Stimulated activated CD4-positive, alpha-beta T cell treated with anti-CD3 and anti-CD28 coated beads, Interleukin-4, amount 100 ng/mL, for 4 hours (primary cell): Measurements from ENCODE around the gene TRABD2B.

Source experiments
- DNase-seq, 2 experiments: peaks; one replicate each; pipeline ENCODE4 v3.0.0-alpha.2; 2020

The TRABD2B gene

DNA sequence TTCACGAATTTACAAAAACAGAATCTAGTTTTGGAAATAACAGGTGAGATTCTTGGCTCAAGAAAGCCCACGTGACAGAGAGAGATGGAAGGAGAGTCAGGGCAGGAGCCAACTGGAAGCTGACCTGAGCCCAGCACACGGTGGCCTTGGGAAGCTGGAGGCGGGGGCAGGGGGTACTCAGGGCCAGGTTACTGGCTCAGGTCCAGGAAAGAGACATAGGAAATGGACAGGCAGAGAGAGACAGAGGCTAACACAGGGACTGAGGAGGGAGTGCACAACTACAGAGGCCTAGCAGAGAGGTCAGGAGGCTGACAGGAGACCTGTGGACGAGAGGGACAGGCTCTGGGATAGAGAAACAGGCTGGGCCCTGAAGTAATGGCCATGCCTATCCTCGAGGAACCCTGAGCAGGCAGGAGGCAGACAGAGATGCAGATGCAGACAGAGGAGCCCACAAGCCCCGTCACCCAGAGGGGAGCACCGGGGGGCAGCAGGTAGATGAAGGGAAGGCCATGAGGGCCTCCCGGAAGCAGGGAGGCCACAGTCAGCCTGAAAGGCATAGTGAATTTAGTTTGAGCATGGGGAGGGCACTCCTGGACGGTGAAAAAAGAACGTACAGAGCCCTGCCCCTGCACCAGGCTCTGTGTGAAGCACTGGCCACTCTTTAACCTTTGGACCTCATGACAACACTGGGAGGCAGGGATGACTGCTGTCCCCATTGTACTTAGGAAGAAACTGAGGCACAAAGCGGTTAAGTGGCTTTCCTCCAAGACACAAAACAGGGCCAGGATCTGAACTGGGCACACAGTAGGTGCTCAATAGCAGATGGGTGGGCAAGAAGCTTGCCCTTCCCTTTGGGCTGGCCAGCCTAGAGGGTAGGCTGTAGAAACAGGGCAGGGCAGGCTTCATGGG lies 230.1 kb downstream of the TRABD2B start:
- no peak for DNase-seq

DNA sequence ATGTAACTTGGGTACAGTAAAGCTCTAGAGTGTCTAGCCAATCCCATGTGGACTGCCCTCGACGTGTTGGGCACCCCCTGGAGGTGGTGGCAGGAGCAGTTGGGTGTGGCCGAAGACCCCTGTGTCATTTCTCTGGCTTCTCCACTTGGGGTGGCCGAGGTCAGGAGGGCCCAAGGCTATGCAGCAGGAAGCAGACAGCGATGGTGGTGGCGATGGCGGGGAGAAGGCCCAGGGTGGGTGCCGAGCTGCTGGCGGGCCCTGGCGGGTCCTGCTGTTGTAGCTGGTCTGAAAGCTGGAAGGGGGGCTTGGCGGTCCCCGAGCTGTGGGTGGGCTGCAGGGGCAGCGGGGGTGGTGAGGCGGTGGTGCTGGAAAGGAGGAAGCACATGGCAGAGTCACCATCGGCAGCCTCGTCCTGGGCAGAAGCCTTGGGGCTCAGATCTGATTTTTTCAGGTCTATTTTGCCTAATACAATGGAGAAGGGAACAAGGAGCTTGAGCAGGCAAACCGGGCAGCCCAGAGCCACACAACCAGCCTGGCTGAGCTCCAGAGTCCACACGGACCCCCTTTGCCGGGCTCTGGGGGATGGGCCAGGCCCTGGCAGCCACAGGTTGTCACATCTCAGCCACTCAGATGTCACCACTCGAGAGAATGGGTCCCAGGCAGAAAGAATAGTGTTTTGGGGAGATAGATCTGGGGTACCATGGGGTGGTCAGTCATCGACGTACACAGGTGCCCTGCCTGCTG lies 231.3 kb downstream of the TRABD2B start:
- DNase-seq, result no peak

DNA sequence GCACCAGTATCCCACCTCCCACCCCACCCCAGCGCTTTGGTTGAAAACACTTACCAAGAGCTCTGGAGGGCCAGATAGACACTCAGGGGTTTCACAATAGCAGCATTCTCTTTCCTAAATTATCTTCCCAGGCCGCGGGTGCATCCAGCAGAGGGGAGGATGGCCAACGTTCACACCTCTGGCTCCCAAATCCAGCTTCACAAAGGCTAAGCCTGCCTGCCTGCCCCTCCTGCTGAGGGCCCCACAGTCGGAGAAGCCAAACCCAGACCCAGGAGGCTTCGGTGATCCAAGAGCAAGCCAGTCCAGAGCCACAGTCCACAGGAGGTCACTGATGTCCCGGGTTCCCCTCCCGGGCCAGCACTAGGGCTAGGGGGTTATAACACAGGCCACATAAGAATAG lies 231.9 kb downstream of the TRABD2B start:
- DNase-seq, result no peak

DNA sequence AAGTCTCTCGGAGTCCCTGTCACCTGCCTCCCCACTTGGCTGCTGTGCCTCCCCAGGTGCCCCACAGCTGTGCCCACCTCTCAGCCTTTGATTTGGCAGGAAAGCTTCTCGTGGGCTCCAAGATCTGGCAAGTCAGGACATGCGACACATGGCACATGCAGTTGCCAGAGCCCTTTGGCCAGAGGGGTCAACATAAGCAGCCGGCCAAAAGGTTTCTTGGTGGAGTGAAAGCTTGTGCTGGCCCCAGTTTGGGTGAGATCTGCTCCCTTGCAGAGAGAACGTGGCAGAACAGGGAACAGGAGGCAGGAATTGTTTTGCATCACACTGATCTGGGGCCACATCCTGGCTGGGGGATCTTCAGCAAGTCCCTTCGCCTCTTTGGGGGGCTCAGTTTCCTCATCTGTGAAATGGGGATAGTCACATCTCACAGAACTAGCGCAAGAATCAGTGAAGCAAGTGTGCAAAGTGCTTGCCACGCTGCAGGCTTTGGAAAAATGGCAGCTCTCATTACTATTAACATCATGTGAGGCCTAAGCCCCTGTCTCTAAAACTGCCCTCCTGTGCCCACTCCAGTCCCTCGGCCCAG lies 232.6 kb downstream of the TRABD2B start:
- no peak for DNase-seq

- no peak for DNase-seq
Measured at GRCh38 chr1:47763591-47764171, 233.5 kb downstream of the TRABD2B start.

DNA sequence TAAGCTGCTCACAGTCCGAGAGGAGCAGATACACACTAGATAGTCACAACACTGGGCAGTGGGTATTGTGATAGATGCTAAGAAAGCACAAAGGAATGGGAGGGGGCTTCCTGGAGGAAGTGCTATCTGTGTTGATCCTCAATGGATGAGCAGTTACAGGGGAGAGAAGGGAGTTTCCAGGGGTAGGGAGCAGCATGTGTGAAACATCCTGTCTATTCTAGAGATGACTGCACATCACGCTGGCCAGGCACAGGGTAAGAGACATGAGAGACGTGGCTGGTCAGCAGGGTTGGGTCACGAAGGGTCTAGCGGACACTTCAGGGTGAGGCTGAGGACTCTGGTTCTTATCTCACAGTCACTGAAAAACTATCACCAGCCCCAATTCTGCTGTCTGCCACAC lies 235.2 kb downstream of the TRABD2B start:
- DNase-seq, result no peak

DNA sequence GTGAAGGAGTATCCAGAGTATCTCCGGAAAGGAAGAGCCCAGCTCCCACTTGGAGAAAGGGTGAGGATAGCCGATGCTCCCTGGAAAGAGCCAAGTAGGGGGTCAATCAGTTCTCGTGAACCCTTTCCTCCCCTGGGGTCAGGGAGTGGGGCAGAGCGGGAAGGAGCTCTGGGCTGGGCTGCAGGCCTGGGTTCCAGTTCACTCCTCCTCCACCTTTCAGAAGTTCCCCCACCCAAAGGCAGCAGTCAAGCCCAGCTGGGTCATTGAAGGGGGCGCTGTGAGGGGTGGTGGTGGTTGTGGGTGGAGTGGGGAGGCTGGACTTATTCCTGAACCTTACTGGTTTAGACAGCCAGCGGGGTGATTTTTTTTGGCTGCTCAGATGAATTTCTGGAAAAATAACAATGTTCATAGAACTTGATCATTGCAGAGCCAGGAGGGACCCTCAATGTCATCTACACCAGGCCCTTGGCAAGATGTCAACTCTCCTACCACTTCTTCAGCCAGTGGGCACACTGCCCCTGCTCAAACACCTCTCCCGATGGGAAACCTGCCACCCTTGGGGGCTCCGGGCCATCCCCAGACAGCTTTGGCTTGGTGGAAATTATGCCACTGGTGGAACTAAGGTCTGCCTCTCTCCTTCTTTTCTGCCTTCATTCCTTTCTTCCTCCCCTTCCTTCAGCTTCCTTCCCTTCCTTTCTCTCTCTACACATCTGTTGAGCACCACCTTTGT lies 235.8 kb downstream of the TRABD2B start:
- no peak for DNase-seq

DNA sequence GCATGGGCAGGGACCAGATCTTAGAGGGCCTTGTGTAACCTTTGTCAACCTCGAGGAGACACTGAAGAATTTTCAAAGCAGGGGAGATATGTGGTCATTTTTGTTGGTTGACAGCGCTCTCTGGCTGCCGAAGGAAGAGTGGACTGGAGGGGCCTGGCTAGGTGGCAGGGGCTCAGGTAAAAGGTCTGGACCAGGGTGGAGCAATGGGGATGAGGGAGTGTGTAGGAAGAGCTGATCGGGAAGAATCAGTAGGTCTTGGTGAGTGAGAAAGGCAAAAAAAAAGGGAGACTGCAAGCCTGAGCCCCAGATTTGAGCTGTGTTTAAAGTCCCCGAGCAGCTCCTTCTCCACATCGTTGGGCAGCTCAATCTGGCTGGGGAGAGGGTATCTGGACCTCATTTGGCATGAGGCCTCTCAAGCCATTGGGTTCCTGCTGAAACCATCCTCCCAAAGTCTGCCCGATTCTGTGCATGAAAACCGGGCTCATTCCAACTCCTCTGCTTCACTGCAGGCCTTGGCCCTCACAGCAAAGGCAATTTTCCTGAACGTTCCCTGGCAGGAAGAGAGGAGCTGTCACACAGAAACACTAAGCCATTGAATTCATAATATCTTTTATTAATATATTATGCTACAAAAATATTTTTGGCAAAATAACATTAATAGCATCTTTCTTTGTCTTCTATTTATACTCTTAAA lies 237.1 kb downstream of the TRABD2B start:
- no peak for DNase-seq

DNA sequence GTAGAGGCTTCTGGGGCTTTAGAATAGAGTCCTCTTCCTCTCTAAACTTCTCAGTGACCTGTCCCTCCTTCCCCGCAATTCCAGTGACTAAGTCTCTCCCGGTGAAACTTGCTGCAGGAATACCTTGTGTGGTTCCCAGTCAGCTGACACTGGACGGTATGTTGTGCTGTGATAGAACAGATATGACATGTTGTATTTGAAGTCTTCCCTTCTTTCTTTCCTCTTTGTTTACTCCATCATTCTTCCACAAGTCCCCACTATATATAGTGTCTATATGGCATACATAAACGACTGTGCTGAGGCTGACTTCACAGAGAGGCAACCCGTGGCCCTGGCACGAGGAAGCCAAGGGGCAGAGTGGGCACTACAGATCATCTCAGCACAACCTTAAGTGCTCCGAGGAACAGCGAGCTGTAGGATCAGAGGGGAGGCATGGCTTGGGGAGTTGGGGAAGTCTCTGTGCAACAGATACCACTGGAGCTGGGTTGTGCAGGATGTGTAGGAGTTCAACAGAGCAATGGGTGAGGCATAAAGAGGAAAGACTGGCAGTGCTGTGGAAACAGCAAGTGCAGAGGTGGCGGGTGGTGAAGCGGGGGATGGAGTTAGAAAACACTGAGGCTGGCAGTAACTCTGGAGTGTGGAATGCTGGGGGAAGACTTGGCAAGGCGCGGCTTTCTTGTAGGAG lies 237.8 kb downstream of the TRABD2B start:
- DNase-seq, result no peak

DNA sequence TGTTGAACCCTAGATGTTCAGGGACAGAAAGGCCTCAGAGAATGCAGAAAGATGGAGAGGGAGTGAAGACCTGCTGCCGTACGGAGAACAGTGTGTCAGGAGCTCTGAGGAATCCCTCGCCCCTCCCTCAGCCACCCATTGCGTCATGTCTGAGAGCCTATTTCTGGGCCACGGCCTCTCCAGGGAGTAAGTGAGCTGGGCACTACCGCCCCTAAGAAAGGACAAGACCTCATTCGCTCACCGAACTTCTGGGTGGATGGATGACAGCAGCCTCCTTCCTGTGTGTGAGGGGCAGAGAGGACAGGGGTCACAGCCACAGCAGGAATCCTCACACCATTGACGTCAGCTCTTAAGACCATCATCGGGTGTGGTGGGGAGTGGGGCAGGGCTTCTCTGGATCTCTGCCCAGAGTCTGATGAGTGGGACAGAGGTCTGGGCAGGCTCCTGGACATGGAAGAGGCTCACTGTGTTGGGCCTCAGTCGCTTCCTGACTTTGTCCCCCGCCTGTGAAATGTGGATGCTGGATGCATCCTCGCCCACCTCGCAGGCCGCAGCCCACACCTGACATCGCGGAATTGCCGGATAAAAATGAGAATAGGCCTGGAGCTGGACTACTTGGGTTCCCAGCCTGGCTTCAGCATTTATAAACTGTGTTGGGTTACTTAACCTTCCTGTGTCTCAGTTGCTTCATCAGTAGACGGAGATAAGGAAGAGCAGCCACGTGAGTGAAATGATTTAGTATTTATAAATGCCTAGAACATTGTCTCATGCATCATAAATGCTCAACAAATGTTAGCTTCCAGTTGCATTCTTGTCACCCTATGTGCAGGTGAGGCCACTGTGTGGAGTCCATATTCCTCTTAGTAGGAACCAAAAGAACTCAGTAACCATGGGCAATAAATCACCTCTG lies 238.6 kb downstream of the TRABD2B start:
- DNase-seq, result no peak

DNA sequence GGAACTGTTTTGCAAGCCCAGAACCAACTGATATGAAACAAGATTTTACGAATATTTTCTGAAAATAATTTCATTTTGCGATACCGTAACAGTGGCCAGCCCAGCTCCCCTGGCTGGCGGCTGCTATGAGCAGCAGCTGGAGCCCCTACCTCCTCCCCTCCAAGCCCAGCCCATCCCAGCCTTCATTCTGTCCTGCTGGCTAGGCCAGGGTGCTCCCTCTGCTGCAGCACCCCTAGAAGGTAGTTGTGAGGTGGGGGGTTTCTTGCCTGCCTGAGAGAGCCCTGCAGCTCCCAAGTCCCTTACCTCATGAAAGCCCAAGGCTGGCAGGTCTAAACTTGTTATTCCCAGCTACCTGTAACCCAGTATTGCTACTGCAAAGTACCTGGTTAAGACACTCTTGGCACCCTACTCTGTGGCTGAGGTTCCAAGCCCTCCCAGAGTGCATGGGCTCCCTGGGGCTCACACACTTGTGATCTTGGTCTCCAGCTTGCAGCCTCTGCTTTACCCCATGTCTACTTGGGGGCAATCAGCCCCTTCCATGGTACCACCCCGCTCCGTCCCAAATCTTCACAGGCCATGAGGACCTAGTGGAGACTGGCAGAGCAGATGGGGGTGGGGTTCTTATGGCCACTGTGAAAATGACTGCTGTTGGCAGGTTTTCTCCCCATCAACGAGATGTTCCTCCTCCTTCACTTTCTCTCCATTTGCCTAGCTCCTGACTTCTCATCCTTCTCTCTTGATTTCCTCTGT lies 239.8 kb downstream of the TRABD2B start:
- DNase-seq, result no peak

- DNase-seq, result no peak
Measured at GRCh38 chr1:47756411-47756810, 240.8 kb downstream of the TRABD2B start.

GRCh38 chr1:47756006-47756405 lies 241.2 kb downstream of the TRABD2B start:
- DNase-seq, result no peak

DNA sequence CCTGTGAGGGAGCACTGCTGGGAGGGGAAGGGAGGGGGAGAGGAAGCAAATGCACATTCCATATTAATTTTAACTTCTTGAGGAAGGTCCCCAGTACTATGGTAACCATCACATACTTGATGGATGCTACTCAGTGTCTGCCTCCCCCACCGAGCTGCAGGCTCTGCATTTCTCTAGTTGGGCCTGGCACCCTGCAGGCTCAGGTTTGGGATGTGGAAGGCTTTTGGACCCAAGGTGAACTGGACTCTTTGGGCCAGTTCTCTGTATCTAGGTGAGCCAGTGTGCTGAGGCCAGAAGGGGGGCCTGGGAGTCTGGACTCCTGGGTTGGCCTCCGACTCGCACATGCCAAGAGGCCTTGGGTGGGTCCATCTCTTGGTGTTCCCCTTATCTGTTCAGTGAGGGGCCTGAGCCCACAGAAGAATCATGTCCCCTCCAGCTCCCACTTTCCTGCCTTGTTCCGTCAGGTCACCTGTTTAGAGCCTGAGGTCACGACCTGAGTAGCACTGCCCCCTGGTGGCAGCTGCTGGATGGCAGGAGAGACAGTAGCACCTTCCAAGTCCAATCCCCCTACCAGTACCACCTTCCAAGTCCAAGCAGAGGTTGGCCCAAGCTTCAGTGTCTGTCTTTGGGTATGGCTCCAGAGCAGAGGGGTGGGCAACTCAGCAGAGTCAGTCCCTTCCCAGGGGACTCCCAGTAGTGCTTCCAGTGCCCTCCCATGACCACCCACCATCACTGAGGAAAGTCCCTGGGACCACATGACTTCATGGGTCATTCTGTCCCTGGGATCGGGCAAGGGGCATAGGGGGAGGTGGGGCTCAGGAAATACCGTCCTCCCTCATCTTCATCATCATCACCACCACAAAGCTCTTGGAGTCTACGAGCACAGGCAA lies 241.8 kb downstream of the TRABD2B start:
- DNase-seq, result peak; percentile 16 to 49

DNA sequence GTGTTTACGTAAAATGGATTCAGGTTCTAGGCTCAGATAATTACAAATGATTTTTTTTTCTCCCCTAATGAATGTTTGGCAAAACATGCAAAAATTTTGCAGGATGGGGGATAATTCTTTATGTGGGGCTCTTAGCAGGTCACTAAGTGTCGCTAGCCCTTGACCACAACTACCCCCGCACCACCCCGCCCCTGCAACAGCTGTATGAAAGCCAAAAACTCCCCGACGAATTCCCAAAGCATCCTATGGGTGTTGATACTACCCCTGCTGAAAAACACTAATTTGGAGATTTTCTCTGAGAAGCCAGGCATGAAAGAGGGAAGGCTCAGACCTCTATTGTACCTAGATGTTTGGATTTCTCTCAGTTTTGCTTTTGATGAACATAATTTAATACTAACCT lies 243.0 kb downstream of the TRABD2B start:
- DNase-seq, result no peak

GRCh38 chr1:47753808-47754207 lies 243.4 kb downstream of the TRABD2B start:
- DNase-seq, result no peak

DNA sequence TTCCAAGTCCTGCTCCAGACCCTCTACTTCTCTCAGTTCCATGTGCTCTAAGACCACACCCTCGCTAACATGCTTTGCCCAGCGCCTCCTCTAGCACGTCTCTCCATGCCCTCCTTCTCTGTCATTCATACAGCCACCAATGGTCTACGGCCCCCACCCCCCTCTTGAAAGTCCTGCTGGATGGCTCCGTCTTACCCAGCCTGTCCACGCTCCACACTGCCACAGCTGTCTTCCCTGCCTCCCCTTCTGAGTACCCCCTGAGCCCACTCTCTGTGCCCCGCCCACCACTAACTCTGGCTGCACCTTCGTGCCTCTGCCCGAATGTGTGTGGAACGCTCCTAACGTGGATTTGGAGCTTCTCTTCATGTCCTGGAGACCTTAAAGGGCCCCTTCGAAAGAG lies 244.6 kb downstream of the TRABD2B start:
- DNase-seq, result no peak

DNA sequence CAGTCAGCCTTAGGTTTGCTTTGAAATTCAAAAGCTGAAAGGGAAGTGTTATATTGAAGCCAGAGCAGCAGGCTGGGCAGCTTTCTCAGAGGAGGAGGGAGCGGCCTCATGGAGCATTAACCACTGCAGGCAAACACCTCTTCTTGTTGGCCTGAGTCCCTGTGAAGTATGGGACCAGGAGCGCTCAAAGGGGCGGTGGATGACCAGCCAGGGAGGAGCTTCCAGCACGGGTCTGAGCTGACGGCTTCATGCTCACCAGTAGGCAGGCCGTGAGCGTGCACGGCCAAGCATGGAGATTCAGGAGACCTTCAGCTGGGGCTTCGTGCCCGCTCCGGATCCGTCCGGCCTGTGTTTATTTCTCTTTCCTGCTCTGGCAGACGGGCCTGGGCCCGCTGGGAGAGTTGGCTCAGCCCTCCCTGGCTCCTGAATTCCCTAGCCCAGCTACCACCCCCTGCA lies 245.2 kb downstream of the TRABD2B start:
- DNase-seq, result no peak
